Activated CD4-positive, alpha-beta T cell treated with anti-CD3 and anti-CD28 coated beads, Interleukin-2, amount 50 U/mL, for 24 hours (primary cell): ENCODE data around the gene PGAP6.
A peak's percentile ranks its signal among the peaks of the same experiment; 100 is the strongest.
"Not testable (repeated sequence)": the region's sequence is repeated elsewhere in the genome, so short reads cannot be mapped to it uniquely, and the experiment has no call there.

ENCODE experiments used
- DNase-seq, 2 donors: peaks; one replicate each; pipeline ENCODE4 v3.0.0-alpha.2; 2020; ENCODE audit warnings: low read depth in 1 of 2, low spot score in 1 of 2

Gene PGAP6

GRCh38 chr16:379961-380761 is 1.6 kb downstream of the PGAP6 start:
- DNase-seq, result no peak

GRCh38 chr16:379183-379960 is 2.4 kb downstream of the PGAP6 start:
- DNase-seq, result no peak

- DNase-seq, result no peak
Observed at GRCh38 chr16:378821-379182, 3.0 kb downstream of the PGAP6 start.

DNA sequence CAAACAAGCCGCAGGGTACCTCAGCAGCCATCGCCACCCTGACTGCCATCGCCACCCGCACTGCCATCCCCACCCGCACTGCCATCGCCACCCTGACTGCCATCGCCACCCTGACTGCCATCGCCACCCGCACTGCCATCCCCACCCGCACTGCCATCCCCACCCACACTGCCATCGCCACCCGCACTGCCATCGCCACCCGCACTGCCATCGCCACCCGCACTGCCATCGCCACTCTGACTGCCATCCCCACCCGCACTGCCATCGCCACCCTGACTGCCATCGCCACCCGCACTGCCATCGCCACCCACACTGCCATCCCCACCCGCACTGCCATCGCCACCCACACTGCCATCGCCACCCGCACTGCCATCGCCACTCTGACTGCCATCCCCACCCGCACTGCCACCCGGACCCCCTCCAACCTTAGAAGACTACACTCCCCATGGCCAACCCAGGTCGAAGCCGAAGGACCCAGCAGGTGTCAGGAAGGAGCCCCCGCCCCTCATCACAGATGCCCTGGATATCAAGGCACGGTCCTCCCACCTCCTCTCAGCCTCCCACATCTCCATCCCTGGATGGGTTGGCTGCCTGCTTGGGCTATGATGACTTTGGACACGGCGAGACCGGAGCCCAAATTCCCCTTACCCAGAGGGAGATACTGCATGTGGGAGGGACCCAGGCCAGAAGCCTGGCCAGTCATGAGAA is 3.5 kb downstream of the PGAP6 start:
- not testable (repeated sequence) for DNase-seq

GRCh38 chr16:377419-377951 is 4.3 kb downstream of the PGAP6 start:
- DNase-seq, result no peak

GRCh38 chr16:376817-377418 is 4.9 kb downstream of the PGAP6 start:
- DNase-seq, result no peak

- DNase-seq, result no peak
Observed at GRCh38 chr16:375927-376816, 5.6 kb downstream of the PGAP6 start.

GRCh38 chr16:375212-375611 is 6.6 kb downstream of the PGAP6 start:
- no peak for DNase-seq

DNA sequence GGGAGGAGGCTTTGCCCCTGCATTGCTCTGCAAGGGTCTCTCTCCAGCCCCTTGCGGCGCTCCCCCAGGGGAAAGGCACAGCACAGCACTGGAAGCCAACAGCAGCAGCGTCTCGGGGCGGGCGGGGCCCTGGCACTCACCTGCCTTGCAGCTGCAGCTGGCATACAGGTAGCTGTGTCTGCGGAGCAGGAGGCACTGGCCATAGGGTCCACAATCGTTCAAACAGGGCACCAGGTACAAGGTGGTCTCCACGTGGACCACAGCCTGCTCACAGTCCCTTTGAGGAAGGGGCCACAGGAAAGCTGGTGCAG is 7.2 kb downstream of the PGAP6 start:
- no peak for DNase-seq

DNA sequence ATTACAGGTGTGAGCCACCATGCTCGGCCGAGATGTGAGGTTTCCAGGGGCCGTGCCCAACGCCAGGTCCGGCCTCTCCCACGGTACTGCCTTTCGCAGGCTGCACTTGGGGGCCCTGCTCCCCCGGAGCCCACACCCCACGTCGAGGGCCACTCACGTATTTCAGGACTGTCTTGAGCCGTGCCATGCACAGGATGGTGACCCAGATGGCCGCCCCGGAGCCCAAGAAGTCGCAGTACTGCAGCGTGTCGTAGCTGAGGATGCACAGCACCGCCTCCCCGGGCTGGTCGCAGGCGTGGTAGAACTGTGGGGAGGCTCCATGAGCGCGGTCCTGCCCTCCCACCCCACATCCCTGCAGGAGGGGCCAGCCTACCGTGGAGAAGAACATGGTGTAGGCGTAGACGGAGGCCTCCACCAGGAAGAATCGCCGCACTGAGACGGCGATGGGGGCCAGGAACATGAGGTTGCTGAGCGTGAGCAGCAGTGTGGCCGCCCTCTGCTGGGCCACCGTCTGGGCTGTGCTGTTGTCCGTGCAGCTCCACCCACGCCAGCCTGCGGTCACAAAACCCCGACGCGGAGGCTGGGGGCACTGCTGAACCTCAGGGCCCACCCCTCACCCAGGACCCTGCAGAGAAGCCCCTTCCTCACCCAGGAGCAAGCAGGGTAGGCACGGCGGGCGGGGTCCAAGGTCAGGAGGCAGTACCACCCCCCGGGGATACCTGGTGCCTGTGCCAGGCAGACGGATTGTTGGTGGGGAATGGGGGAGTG is 7.7 kb downstream of the PGAP6 start:
- no peak for DNase-seq

DNA sequence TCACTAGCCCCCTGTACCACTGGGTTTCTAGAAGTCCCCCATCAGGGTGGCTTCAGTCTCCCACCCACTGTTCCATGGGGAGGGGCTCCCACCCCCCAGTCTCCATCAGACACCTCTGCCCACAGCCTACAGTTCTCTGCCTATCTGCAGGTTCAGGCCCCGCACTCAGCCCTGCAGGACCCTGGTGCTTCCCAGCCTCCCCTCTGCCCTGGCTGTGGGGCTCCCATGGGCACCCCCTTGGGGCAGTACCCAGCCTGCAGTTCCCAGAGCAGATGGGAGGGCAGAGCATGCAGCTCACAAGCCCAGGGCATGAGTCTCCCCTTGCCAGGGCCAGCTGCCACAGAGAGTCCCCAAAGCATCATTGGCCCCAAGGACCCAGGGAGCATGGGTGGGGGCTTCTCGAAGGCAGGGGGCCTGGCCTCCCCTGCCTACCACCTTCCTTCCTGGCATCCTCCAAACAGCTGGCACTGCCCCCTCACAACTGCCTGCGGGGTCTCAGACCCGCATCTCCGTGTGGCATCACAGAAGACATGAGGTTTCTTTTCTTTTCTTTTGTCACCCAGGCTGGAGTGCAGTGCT is 8.7 kb downstream of the PGAP6 start:
- DNase-seq, result no peak

GRCh38 chr16:372302-372983 is 9.3 kb downstream of the PGAP6 start:
- DNase-seq, result no peak

GRCh38 chr16:371515-372301 is 10.1 kb downstream of the PGAP6 start:
- no peak for DNase-seq

DNA sequence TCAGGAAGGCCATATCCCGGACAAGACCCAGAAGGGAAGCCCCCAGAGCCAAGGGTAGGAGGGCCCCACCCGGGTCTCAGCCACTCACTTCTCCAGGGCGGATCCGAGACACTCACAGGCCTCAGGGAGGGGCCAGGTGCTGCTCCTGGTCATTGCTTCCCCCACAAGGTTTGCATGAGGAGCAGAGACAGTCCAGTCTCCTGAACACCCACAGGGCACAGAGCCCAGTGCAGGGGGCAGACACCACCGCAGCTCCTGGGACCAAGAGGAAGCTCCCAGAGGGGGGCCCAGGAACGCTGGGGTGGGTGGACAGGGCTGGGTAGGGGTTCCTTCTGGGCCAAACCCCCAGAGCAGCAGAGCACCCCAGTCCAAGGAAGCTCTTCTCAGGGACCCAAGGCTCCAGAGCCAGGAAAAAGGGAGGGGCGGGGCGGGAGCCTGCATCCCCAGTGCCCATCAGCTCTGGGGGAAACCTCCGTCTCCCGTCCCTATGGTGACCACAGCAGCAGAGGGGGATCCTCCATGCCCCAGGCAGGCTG is 10.7 kb downstream of the PGAP6 start:
- no peak for DNase-seq

- peak; percentile 85 to 92 for DNase-seq
Observed at GRCh38 chr16:370443-370842, 11.3 kb downstream of the PGAP6 start, which contains the start of gene MRPL28. TSS of gene MRPL28 (minus strand) at chr16:370538. CDS start at chr16:370218, 320 bp downstream.

DNA sequence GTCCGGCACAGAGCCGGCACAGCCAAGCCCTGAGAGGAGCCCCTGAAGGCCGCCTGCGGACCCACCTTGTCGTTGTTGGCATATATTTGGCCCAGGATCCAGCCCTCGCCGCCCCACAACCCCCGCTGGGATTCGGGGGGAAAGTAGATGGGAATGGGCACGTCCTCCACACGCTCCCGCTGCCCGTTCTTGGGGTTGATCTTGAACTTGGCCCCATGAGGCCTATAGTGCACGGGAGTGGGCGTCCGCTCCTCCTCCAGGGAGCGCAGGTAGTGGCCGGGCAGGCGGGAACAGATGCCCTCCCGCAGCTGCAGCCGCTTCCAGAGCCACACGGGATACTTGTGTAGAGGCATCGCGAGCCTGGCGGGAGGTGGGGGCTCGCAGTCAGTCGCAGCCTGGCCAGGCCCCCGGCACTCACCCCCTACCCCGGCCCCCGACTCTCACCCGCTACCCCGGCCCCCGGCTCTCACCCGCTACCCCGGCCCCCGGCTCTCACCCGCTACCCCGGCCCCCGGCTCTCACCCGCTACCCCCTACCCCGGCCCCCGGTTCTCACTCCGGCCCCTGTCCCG is 11.8 kb downstream of the PGAP6 start:
- no peak for DNase-seq

- DNase-seq, result no peak
Observed at GRCh38 chr16:369275-369865, 12.4 kb downstream of the PGAP6 start.
